GM12865 (cell line): ENCODE results near the gene SYNPO.

ENCODE experiments used
- DNase-seq: peaks from one replicate; pipeline ENCODE4 v3.0.0; 2010; ENCODE audit warnings: low read depth
- H3K4me3 ChIP-seq: 2 replicates; pipeline ENCODE4 v1.5.1; 2011; ENCODE audit warnings: mild to moderate bottlenecking, low read depth, low read length, control low read depth
- CTCF ChIP-seq: IDR thresholded peaks from 2 replicates; pipeline ENCODE4 v1.5.1; 2011; ENCODE audit warnings: low read length, control low read depth, low read depth, inconsistent platforms; ENCODE audit not compliant: insufficient read depth; ENCODE audit errors: missing control alignments

The SYNPO gene

GRCh38 chr5:150623878-150624216 lies 16.6 kb upstream of the SYNPO start:
- no peak for TF ChIP-seq CTCF
- no peak for DNase-seq
- H3K4me3 ChIP-seq = peak overlapping the region; percentile 50

- H3K4me3 ChIP-seq = peak overlapping the region; percentile 69
- TF ChIP-seq CTCF = no peak
- peak; percentile 52 for DNase-seq
These were observed 15.9 kb upstream of the SYNPO start for GRCh38 chr5:150624334-150625163.

- H3K4me3 ChIP-seq = peak overlapping the region; percentile 69
- no peak for DNase-seq
These were observed 15.3 kb upstream of the SYNPO start for GRCh38 chr5:150625164-150625535.

GRCh38 chr5:150625831-150626746 lies 14.4 kb upstream of the SYNPO start:
- no peak for TF ChIP-seq CTCF
- peak overlapping the region; percentile 69 for H3K4me3 ChIP-seq
- DNase-seq = peak; percentile 69

More at GRCh38 chr5:150625164-150625535, 15.3 kb upstream of the SYNPO start:
- no peak for TF ChIP-seq CTCF

- H3K4me3 ChIP-seq = peak overlapping the region; percentile 69
- peak; percentile 18 for DNase-seq
- TF ChIP-seq CTCF = no peak
These were observed 13.6 kb upstream of the SYNPO start for GRCh38 chr5:150626853-150627276.

- H3K4me3 ChIP-seq = no peak overlapping the region
- no peak for DNase-seq
- no peak for TF ChIP-seq CTCF
These were observed 12.5 kb upstream of the SYNPO start for GRCh38 chr5:150627731-150628545.
